SK-N-SH treated with all-trans-retinoic acid at 6 μM for 48 hours (cell line): ENCODE results near the gene PPP1R26.

Source experiments
- CSDC2 ChIP-seq: fragments of 250-450 bp; sonication (Bioruptor Pico); IDR thresholded peaks from 2 replicates; pipeline ENCODE4 v1.5.0; 2020; ENCODE audit warnings: mild to moderate bottlenecking, moderate library complexity
- ESRRG ChIP-seq: fragments of 250-450 bp; sonication (Bioruptor Pico); IDR thresholded peaks from 2 replicates; pipeline ENCODE4 v1.6.1; 2021; ENCODE audit warnings: mild to moderate bottlenecking
- GLIS3 ChIP-seq: fragments of 250-450 bp; sonication (Bioruptor Pico); IDR thresholded peaks from 2 replicates; pipeline ENCODE4 v1.5.0; 2020; ENCODE audit warnings: mild to moderate bottlenecking, moderate library complexity
- PPARA ChIP-seq: fragments of 250-450 bp; sonication (Bioruptor Pico); IDR thresholded peaks from 2 replicates; pipeline ENCODE4 v1.5.0; 2020; ENCODE audit warnings: mild to moderate bottlenecking, borderline replicate concordance
- RARB ChIP-seq: fragments of 250-450 bp; sonication (Bioruptor Pico); IDR thresholded peaks from 2 replicates; pipeline ENCODE4 v1.8.0; 2021; ENCODE audit warnings: mild to moderate bottlenecking, moderate library complexity
- SNAI2 ChIP-seq: fragments of 250-450 bp; sonication (Bioruptor Pico); IDR thresholded peaks from 2 replicates; pipeline ENCODE4 v1.5.0; 2020; ENCODE audit warnings: mild to moderate bottlenecking, moderate library complexity
- TOX ChIP-seq: fragments of 250-450 bp; sonication (Bioruptor Pico); IDR thresholded peaks from 2 replicates; pipeline ENCODE4 v1.8.0; 2021; ENCODE audit warnings: mild to moderate bottlenecking, moderate library complexity, borderline replicate concordance
- ZC3H10 ChIP-seq: fragments of 250-450 bp; sonication (Bioruptor Pico); IDR thresholded peaks from 2 replicates; pipeline ENCODE4 v1.5.1; 2021; ENCODE audit warnings: mild to moderate bottlenecking, moderate library complexity
- ZFP30 ChIP-seq: fragments of 450-650 bp; formaldehyde crosslinking; IDR thresholded peaks from 2 replicates; pipeline ENCODE4 v1.5.0; 2022; ENCODE audit warnings: mild to moderate bottlenecking, moderate library complexity
- ZNF70 ChIP-seq: fragments of 450-650 bp; formaldehyde crosslinking; IDR thresholded peaks from 2 replicates; pipeline ENCODE4 v1.5.0; 2020; ENCODE audit warnings: mild to moderate bottlenecking, moderate library complexity
- ZNF8 ChIP-seq: fragments of 450-650 bp; formaldehyde crosslinking; IDR thresholded peaks from 2 replicates; pipeline ENCODE4 v1.5.0; 2020; ENCODE audit warnings: mild to moderate bottlenecking, moderate library complexity
- TF ChIP-seq, protein P1 (sequence below): fragments of 250-450 bp; sonication (Bioruptor Pico); IDR thresholded peaks from 2 replicates; pipeline ENCODE4 v1.8.0; 2020; ENCODE audit warnings: mild to moderate bottlenecking, moderate library complexity, borderline replicate concordance

DNA sequence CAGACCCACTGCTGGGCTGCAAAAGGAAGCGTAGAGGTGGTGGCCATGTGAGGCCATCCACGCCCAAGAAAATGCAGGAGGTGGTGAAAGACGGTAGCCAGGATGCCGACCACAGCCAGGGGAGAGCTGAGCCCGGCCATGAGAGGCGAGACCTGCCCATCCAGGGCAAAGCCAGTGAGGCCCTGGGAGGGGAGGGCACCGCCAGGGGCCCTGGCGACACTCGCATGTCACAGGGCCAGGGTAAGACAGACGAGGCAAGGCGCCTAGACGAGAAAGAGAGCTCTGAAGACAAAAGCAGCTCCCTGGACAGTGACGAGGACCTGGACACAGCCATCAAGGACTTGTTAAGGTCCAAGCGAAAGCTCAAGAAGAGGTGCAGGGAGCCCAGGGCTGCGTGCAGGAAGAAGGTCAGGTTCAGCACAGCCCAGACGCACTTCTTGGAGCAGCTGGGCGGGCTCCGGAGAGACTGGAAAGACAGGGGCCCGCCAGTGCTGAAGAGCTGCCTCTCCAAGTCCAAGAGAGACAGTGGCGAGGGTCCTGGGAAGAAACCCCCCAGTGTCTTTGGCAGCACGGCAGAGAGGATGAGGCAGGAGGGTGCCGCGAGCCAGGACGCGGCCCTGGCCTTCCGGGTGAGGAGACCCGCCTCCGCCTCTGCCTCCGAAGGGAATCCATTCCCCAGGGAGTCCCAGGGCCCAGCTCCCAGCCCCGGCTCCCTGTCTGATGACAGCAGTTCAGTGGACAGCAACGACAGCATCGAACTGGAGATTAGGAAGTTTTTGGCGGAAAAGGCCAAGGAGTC is 6.9 kb downstream of the PPP1R26 start:
- TF ChIP-seq PPARA (no peak), ZNF70 (CRISPR knock-in tag) (no peak), RARB (no peak), ZFP30 (CRISPR knock-in tag) (no peak), TOX (CRISPR knock-in tag) (no peak), GLIS3 (CRISPR knock-in tag) (no peak), ZNF8 (no peak), ESRRG (CRISPR knock-in tag) (no peak), SNAI2 (CRISPR knock-in tag) (no peak), CSDC2 (no peak), ZC3H10 (CRISPR knock-in tag) (no peak)
- TF ChIP-seq, protein P1, sequence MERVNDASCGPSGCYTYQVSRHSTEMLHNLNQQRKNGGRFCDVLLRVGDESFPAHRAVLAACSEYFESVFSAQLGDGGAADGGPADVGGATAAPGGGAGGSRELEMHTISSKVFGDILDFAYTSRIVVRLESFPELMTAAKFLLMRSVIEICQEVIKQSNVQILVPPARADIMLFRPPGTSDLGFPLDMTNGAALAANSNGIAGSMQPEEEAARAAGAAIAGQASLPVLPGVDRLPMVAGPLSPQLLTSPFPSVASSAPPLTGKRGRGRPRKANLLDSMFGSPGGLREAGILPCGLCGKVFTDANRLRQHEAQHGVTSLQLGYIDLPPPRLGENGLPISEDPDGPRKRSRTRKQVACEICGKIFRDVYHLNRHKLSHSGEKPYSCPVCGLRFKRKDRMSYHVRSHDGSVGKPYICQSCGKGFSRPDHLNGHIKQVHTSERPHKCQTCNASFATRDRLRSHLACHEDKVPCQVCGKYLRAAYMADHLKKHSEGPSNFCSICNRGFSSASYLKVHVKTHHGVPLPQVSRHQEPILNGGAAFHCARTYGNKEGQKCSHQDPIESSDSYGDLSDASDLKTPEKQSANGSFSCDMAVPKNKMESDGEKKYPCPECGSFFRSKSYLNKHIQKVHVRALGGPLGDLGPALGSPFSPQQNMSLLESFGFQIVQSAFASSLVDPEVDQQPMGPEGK = no peak
